Measurements from ENCODE around the gene SPN.

GRCh38 chr16:29653471-29653870 is 9.6 kb upstream of the SPN start:
- no peak for TF ChIP-seq CTCF (conservative IDR thresholded peaks at IDR 0.05; ENCODE audit: low read depth, low read length)
- TF ChIP-seq EZH2phosphoT487 (IDR thresholded peaks at IDR 0.05; ENCODE audit: borderline replicate concordance, low read length): no peak
